GM23338 (cell line): ENCODE measurements around the gene VEPH1. TPM values are rescaled to one million over a fixed set of nuclear protein-coding genes. Genes with fewer than 3 reads are reported as not detected.

Experiments used
- ATAC-seq: fragments of 200-7000 bp; cut with Tn5 transposase; 3 replicates; pipeline ENCODE4 v1.9.1; 2020
- DNase-seq: peaks from one replicate; pipeline ENCODE4 v3.0.0-alpha.2; 2015; ENCODE audit warnings: low spot score
- H2AFZ ChIP-seq: fragments of 200-600 bp; sonication (generic); 2 replicates; pipeline ENCODE4 v1.8.0; 2016; ENCODE audit warnings: antibody characterized with exemption, mild to moderate bottlenecking, moderate library complexity
- H3F3A ChIP-seq: fragments of 200-600 bp; sonication (generic); replicated peaks from 2 replicates; pipeline ENCODE4 v1.8.0; 2017; ENCODE audit warnings: antibody characterized with exemption, mixed run types, low read depth
- H3K27ac ChIP-seq: fragments of 200-600 bp; sonication (generic); 2 replicates; pipeline ENCODE4 v1.6.1; 2016; ENCODE audit warnings: low read depth
- H3K27me3 ChIP-seq: fragments of 200-600 bp; sonication (generic); 2 replicates; pipeline ENCODE4 v1.8.0; 2016; ENCODE audit warnings: mild to moderate bottlenecking, mixed run types, moderate library complexity; ENCODE audit not compliant: insufficient read depth
- H3K36me3 ChIP-seq: fragments of 200-600 bp; sonication (generic); 2 replicates; pipeline ENCODE4 v1.8.0; 2016; ENCODE audit warnings: mild to moderate bottlenecking; ENCODE audit not compliant: insufficient read depth
- H3K4me1 ChIP-seq: fragments of 200-600 bp; sonication (generic); 2 replicates; pipeline ENCODE4 v1.8.0; 2016; ENCODE audit warnings: mild to moderate bottlenecking, moderate library complexity; ENCODE audit not compliant: insufficient read depth
- H3K4me2 ChIP-seq: fragments of 200-600 bp; sonication (generic); 2 replicates; pipeline ENCODE4 v1.7.1; 2017; ENCODE audit warnings: mixed run types
- H3K4me3 ChIP-seq: fragments of 200-600 bp; sonication (generic); 2 replicates; pipeline ENCODE4 v1.6.1; 2016; ENCODE audit warnings: mixed run types
- H3K79me2 ChIP-seq: fragments of 200-600 bp; sonication (generic); replicated peaks from 2 replicates; pipeline ENCODE4 v1.8.0; 2017; ENCODE audit warnings: mild to moderate bottlenecking; ENCODE audit not compliant: insufficient read depth
- H3K9me2 ChIP-seq: fragments of 200-600 bp; sonication (generic); 2 replicates; pipeline ENCODE4 v1.8.0; 2017; ENCODE audit not compliant: insufficient read depth
- H4K20me1 ChIP-seq: fragments of 200-600 bp; sonication (generic); replicated peaks from 2 replicates; pipeline ENCODE4 v1.8.0; 2017; ENCODE audit warnings: mild to moderate bottlenecking; ENCODE audit not compliant: insufficient read depth
- H3K27ac Mint-ChIP-seq: 2 replicates; pipeline ENCODE4 v1.8.0; 2020; ENCODE audit warnings: inconsistent platforms, mild to moderate bottlenecking, moderate library complexity, mixed read lengths
- H3K27me3 Mint-ChIP-seq: 3 replicates; pipeline ENCODE4 v1.8.0; 2022; ENCODE audit warnings: low read depth, mild to moderate bottlenecking, moderate library complexity, mixed read lengths, inconsistent platforms; ENCODE audit not compliant: insufficient read depth, poor library complexity
- H3K36me3 Mint-ChIP-seq: 3 replicates; pipeline ENCODE4 v1.8.0; 2021; ENCODE audit warnings: low read depth, mild to moderate bottlenecking, inconsistent platforms, moderate library complexity, mixed read lengths
- H3K4me1 Mint-ChIP-seq: 3 replicates; pipeline ENCODE4 v1.8.0; 2020; ENCODE audit warnings: mild to moderate bottlenecking, inconsistent platforms, mixed read lengths
- H3K4me3 Mint-ChIP-seq: 3 replicates; pipeline ENCODE4 v1.8.0; 2021; ENCODE audit warnings: moderate library complexity, mild to moderate bottlenecking, inconsistent platforms, mixed read lengths
- H3K9me3 Mint-ChIP-seq: 3 replicates; pipeline ENCODE4 v1.8.0; 2020; ENCODE audit warnings: moderate library complexity, mild to moderate bottlenecking, inconsistent platforms, mixed read lengths
- CTCF ChIP-seq, 2 experiments: fragments of 200-600 bp in 1 of 2; sonication (generic) in 1 of 2; conservative IDR thresholded peaks; 2 replicates each; pipeline versions ENCODE4 v1.5.1 to v1.6.1; 2016 to 2017; ENCODE audit warnings: antibody characterized with exemption in 2 of 2, low read depth in 2 of 2, mild to moderate bottlenecking in 2 of 2, moderate library complexity in 1 of 2
- EZH2phosphoT487 ChIP-seq: fragments of 200-600 bp; sonication (generic); IDR thresholded peaks from one replicate; pipeline ENCODE4 v1.8.1; 2018; ENCODE audit warnings: antibody characterized with exemption; ENCODE audit not compliant: unreplicated experiment
- POLR2AphosphoS5 ChIP-seq: IDR thresholded peaks from 2 replicates; pipeline ENCODE4 v1.6.1; 2016; ENCODE audit warnings: antibody characterized with exemption, low read depth
- ZNF114 ChIP-seq: fragments of 250-450 bp; sonication (Bioruptor Pico); IDR thresholded peaks from 2 replicates; pipeline ENCODE4 v1.5.0; 2020; ENCODE audit warnings: mild to moderate bottlenecking, moderate library complexity
- ZNF462 ChIP-seq: fragments of 250-450 bp; sonication (Bioruptor Pico); IDR thresholded peaks from 2 replicates; pipeline ENCODE4 v1.5.0; 2020; ENCODE audit warnings: mild to moderate bottlenecking, moderate library complexity
- polyA plus RNA-seq: library from polyadenylated mRNA; unstranded; fragments of >200 nt; fragmentation: Nextera tagmentation; extraction: Ambion mirVana; gene quantifications from 2 replicates; pipeline ENCODE4 v1.2.1, GENCODE V29; 2016
- total RNA-seq: library from RNA; depleted of rRNA; stranded (reverse); fragments of >200 nt; shearing (Covaris generic); gene quantifications from 2 replicates; pipeline ENCODE4 v1.2.3, GENCODE V29; 2014

Gene VEPH1
- total and polyA plus RNA-seq, 2 experiments from 2014 or later: 15.4 to 33.8 TPM

DNA sequence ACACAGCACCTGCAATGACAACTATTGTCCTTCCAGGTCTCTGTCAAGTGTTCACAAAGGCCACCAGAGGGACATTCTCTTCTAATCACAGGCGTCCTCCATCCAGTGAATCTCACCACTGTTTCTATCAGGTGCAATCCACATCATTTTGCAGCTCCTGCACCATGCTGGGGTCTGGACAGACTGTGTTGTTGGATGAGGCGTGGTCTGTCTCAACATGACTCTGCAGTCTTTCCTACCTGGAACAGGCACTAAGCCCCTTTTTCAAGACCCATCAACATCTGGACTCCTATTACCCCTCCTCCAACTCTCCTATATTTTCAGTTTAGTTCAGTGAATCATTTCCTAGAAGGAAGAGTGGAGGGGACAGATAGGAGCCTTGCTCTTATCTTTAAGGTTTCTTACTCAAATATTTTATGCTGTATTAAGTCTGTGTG, 31.5 kb upstream of the VEPH1 start:
- no peaks in the 10 kb centered on the region for H4K20me1 ChIP-seq
- ATAC-seq (no peak), DNase-seq (no peak)
- H3K27me3 Mint-ChIP-seq: no peaks in the 10 kb centered on the region
- H3F3A ChIP-seq: no peaks in the 10 kb centered on the region
- H3K4me3 Mint-ChIP-seq: no peak overlapping the region
- no peak for TF ChIP-seq EZH2phosphoT487
- no peak for TF ChIP-seq POLR2AphosphoS5
- TF ChIP-seq ZNF462 (CRISPR knock-in tag): no peak
- TF ChIP-seq ZNF114 (CRISPR knock-in tag): no peak
- no peak for TF ChIP-seq CTCF (conservative IDR thresholded peaks at IDR 0.05; ENCODE audit: low read depth in 2 of 2)
- H3K9me2 ChIP-seq: no peaks in the 10 kb centered on the region
- H3K27ac Mint-ChIP-seq: no peak overlapping the region
- H3K4me3 ChIP-seq: no peak overlapping the region
- no peaks in the 10 kb centered on the region for H3K36me3 Mint-ChIP-seq
- H3K27ac ChIP-seq: no peak overlapping the region
- no peak overlapping the region for H2AFZ ChIP-seq
- H3K4me1 Mint-ChIP-seq: no peaks in the 10 kb centered on the region
- H3K4me1 ChIP-seq: no peaks in the 10 kb centered on the region
- H3K9me3 Mint-ChIP-seq: no peaks in the 10 kb centered on the region; the same call in 2 of the 3 replicates
- no peaks in the 10 kb centered on the region for H3K36me3 ChIP-seq
- H3K4me2 ChIP-seq: no peak overlapping the region
- H3K27me3 ChIP-seq: no peaks in the 10 kb centered on the region
- H3K79me2 ChIP-seq: no peaks in the 10 kb centered on the region
